ENCODE results near the gene PSD2. TPM values are rescaled to one million over a fixed set of nuclear protein-coding genes. Genes with fewer than 3 reads are reported as not detected.
A peak's percentile ranks its signal among the peaks of the same experiment; 100 is the strongest.

Gene PSD2
- polyA plus RNA-seq, 3 donors, result not detected

- peaks cover 77 to 87% (median 77%) of the 10 kb centered on the region in 3 donors for H3K27me3 Mint-ChIP-seq (ENCODE audit: low read depth in 3 of 3)
- no peaks in the 10 kb centered on the region for H4K20me1 ChIP-seq (ENCODE audit: insufficient read depth, low read length)
- H3K27ac Mint-ChIP-seq, result peak overlapping the region in 1 of 7 donors; percentile 60
- no peak overlapping the region for H3K4me3 ChIP-seq (replicated peaks in 1 of 3; ENCODE audit: low read depth in 2 of 3, low read length in 3 of 3)
- H3K27me3 ChIP-seq (ENCODE audit: control insufficient read depth in 2 of 2, insufficient read depth in 2 of 2, low read length in 2 of 2), result peaks cover 42 to 83% of the 10 kb centered on the region in 2 donors
- no peak overlapping the region for H2AFZ ChIP-seq (ENCODE audit: insufficient read depth, low read depth, low read length, poor library complexity, severe bottlenecking)
- no peaks in the 10 kb centered on the region for H3K79me2 ChIP-seq (ENCODE audit: insufficient read depth, low read length)
- H3K9me3 ChIP-seq (replicated peaks in 1 of 2; ENCODE audit: control insufficient read depth in 1 of 2, insufficient read depth in 1 of 2, low read length in 2 of 2), result peaks cover 0 to 3% of the 10 kb centered on the region in 2 donors
- H3K27ac ChIP-seq (ENCODE audit: low read depth in 1 of 2, low read length in 2 of 2), result no peak overlapping the region
- intact Hi-C loops (cut with micrococcal nuclease), result no loop called here
- no peaks in the 10 kb centered on the region for H3K36me3 ChIP-seq (replicated peaks in 1 of 2; ENCODE audit: control insufficient read depth in 1 of 2, insufficient read depth in 2 of 2, low read length in 2 of 2)
- TF ChIP-seq CTCF (IDR thresholded peaks at IDR 0.05), result no peak
- H3K36me3 Mint-ChIP-seq, result peaks cover 0 to 3% of the 10 kb centered on the region in 2 donors
- H3K9ac ChIP-seq (ENCODE audit: insufficient read depth, low read length, poor library complexity, severe bottlenecking), result no peak overlapping the region
- H3K4me3 Mint-ChIP-seq, result peak overlapping the region in 1 of 2 donors; percentile 58
- H3K4me1 ChIP-seq (ENCODE audit: control insufficient read depth in 1 of 2, insufficient read depth in 2 of 2, low read length in 2 of 2), result no peaks in the 10 kb centered on the region
- no peak overlapping the region for H3K4me2 ChIP-seq (replicated peaks; ENCODE audit: extremely low read depth, low read length, poor library complexity, severe bottlenecking)
- peaks cover 0 to 4% (median 2%) of the 10 kb centered on the region in 7 donors for H3K9me3 Mint-ChIP-seq
- DNase-seq, result no peak
- H3K4me1 Mint-ChIP-seq, result peaks cover 11% of the 10 kb centered on the region
- WGBS (ENCODE audit: insufficient coverage), result no CpG with 5 or more reads among the region's 4 CpGs
Observed at GRCh38 chr5:139761501-139761900, 34.1 kb upstream of the PSD2 start.

DNA sequence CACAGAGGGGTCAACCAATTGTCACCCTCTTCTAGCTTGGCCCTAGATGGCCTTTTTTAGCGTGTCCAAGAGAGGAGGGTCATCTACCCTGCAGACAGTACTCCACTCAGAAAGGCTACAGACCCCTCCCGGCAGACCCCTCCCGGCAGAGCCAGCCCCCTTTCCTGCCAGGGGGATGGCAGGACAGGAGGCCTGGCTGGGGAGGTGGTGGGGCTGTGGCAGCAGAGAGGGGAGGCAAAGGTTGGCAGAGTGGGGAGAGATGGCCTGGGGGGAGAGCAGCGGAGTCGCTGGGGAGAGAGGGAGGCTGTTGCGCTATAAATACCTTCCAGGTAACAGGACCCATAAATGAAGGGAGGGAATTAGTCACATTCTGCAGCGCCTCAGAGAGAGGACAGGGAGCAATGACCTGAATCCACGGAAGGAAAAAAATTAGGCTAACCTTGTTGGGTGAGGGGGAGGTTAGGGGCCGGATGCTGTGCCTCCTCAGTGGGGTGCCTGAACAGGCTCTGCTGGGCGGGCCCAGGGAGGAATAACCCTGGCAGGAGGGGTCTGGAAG, 32.9 kb upstream of the PSD2 start:
- H4K20me1 ChIP-seq (ENCODE audit: insufficient read depth, low read length), result no peaks in the 10 kb centered on the region
- H3K36me3 Mint-ChIP-seq, result peaks cover 0 to 3% of the 10 kb centered on the region in 2 donors
- intact Hi-C loops (cut with micrococcal nuclease), result no loop called here
- H3K27ac ChIP-seq (ENCODE audit: low read depth in 1 of 2, low read length in 2 of 2), result no peak overlapping the region
- peaks cover 34 to 71% of the 10 kb centered on the region in 2 donors for H3K27me3 ChIP-seq (ENCODE audit: control insufficient read depth in 2 of 2, insufficient read depth in 2 of 2, low read length in 2 of 2)
- 87% methylated on average over 4 of the region's 10 CpGs for WGBS (ENCODE audit: insufficient coverage)
- no peak overlapping the region for H3K4me3 Mint-ChIP-seq
- H2AFZ ChIP-seq (ENCODE audit: insufficient read depth, low read depth, low read length, poor library complexity, severe bottlenecking), result no peak overlapping the region
- no peaks in the 10 kb centered on the region for H3K4me1 ChIP-seq (ENCODE audit: control insufficient read depth in 1 of 2, insufficient read depth in 2 of 2, low read length in 2 of 2)
- H3K4me2 ChIP-seq (replicated peaks; ENCODE audit: extremely low read depth, low read length, poor library complexity, severe bottlenecking), result no peak overlapping the region
- H3K36me3 ChIP-seq (replicated peaks in 1 of 2; ENCODE audit: control insufficient read depth in 1 of 2, insufficient read depth in 2 of 2, low read length in 2 of 2), result no peaks in the 10 kb centered on the region
- peaks cover 11% of the 10 kb centered on the region for H3K4me1 Mint-ChIP-seq
- peaks cover 66 to 79% (median 69%) of the 10 kb centered on the region in 3 donors for H3K27me3 Mint-ChIP-seq (ENCODE audit: low read depth in 3 of 3)
- no peaks in the 10 kb centered on the region for H3K79me2 ChIP-seq (ENCODE audit: insufficient read depth, low read length)
- peak overlapping the region in 1 of 7 donors; percentile 56 for H3K27ac Mint-ChIP-seq
- H3K9me3 ChIP-seq (replicated peaks in 1 of 2; ENCODE audit: control insufficient read depth in 1 of 2, insufficient read depth in 1 of 2, low read length in 2 of 2), result no peaks in the 10 kb centered on the region
- H3K9me3 Mint-ChIP-seq, result peaks cover 0 to 4% (median 2%) of the 10 kb centered on the region in 7 donors
- no peak overlapping the region for H3K4me3 ChIP-seq (replicated peaks in 1 of 3; ENCODE audit: low read depth in 2 of 3, low read length in 3 of 3)
- no peak for TF ChIP-seq CTCF (IDR thresholded peaks at IDR 0.05)
- H3K9ac ChIP-seq (ENCODE audit: insufficient read depth, low read length, poor library complexity, severe bottlenecking), result no peak overlapping the region
- no peak for DNase-seq
